Lung (tissue), 12 donors: ENCODE measurements around the gene EIF4A3. TPM values are rescaled to one million over a fixed set of nuclear protein-coding genes. Genes with fewer than 3 reads are reported as not detected.

Experiments
- ATAC-seq: fragments of 200-7000 bp; cut with Tn5 transposase; one replicate; pipeline ENCODE4 v1.9.1; 2020; ENCODE audit warnings: moderate number of reproducible peaks; ENCODE audit not compliant: insufficient read depth, low FRiP score
- DNase-seq, 3 donors: peaks; one replicate each; pipeline ENCODE4 v3.0.0-alpha.2; 2013 to 2017
- H3K27ac ChIP-seq, 2 donors: one replicate each; pipeline ENCODE4 v1.5.1; 2013; ENCODE audit warnings: mild to moderate bottlenecking in 2 of 2, moderate library complexity in 2 of 2, control low read depth in 1 of 2, inconsistent platforms in 1 of 2, low read depth in 1 of 2, low read length in 1 of 2
- H3K27me3 ChIP-seq, 3 donors: one replicate each; pipeline ENCODE4 v1.5.1; 2013; ENCODE audit warnings: low read length in 2 of 3; ENCODE audit not compliant: control insufficient read depth in 3 of 3, insufficient read depth in 3 of 3
- H3K36me3 ChIP-seq, 4 donors: one replicate each; pipeline ENCODE4 v1.5.1; 2013; ENCODE audit warnings: low read length in 4 of 4, mild to moderate bottlenecking in 1 of 4, moderate library complexity in 1 of 4; ENCODE audit not compliant: control insufficient read depth in 4 of 4, insufficient read depth in 4 of 4
- H3K4me1 ChIP-seq, 5 donors: one replicate each; pipeline ENCODE4 v1.5.1; 2013; ENCODE audit warnings: low read length in 5 of 5, mild to moderate bottlenecking in 2 of 5, moderate library complexity in 1 of 5; ENCODE audit not compliant: control insufficient read depth in 5 of 5, insufficient read depth in 5 of 5
- H3K4me3 ChIP-seq: one replicate; pipeline ENCODE4 v1.5.1; 2013; ENCODE audit warnings: mild to moderate bottlenecking, control low read depth, moderate library complexity
- H3K9ac ChIP-seq, 2 donors: one replicate each; pipeline ENCODE4 v1.5.1; 2013; ENCODE audit warnings: low read length in 2 of 2, control low read depth in 1 of 2; ENCODE audit not compliant: insufficient read depth in 1 of 2
- H3K9me3 ChIP-seq, 4 donors: one replicate each; pipeline ENCODE4 v1.5.1; 2013; ENCODE audit warnings: low read length in 3 of 4, mild to moderate bottlenecking in 1 of 4, moderate library complexity in 1 of 4; ENCODE audit not compliant: control insufficient read depth in 4 of 4, insufficient read depth in 3 of 4
- WGBS, 2 donors: extraction: QIAGEN DNeasy Blood & Tissue Kit; methylation state at CpG; one replicate each; pipeline ENCODE4 v1.1.7; 2013; 5-methylcytosine and 5-hydroxymethylcytosine counted together
- polyA plus RNA-seq, 2 donors: library from polyadenylated mRNA; stranded (reverse); fragments of 200-250 nt; gene quantifications; one replicate each; pipeline ENCODE4 v1.2.1, GENCODE V29; 2013
- total RNA-seq, 2 donors: library from RNA; depleted of rRNA in 1 of 2; stranded (reverse); fragments of >200 nt in 1 of 2; gene quantifications; one replicate each; pipeline ENCODE4 v1.2.1, GENCODE V29; 2014 to 2021
- TF ChIP-seq, protein P1 (sequence below): IDR thresholded peaks from 2 replicates; pipeline ENCODE4 v1.5.1; 2012; ENCODE audit warnings: mild to moderate bottlenecking; ENCODE audit errors: control extremely low read depth, extremely low read depth
- donor health status: control.
- donor health status: control.
- donor health status: Bipolar disorder and iron deficiency.
- donor health status: healthy.
- donor health status: DM: yes; HTN: yes; CAD: no.

Gene EIF4A3
- total and polyA plus RNA-seq, 4 donors = 37.4 to 112 (median 62.4) TPM

DNA sequence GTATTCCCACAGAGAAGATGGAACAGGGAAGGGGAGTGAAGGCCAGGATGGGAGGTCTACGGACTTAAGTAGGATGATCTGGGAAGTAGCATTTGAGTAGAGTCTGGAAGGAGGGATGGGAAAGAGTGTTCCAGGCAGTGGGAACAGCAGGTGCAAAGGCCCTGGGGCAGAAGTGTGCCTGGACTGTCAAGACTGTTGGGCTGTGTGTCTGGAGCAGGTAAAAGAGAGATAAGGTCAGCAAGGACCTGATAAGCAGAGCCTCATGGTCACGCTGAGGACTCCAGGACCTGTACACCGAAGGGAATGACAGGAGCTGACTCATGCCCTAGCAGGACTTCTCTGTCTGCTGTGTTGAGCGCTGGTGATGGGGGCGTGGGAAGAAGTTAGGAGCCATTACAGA, 22.2 kb upstream of the EIF4A3 start:
- whole genome bisulfite sequencing, 2 donors = 94 to 98% methylated on average over 5 of the region's 5 CpGs
- H3K36me3 ChIP-seq = no peaks in the 10 kb centered on the region
- no peak overlapping the region for H3K4me3 ChIP-seq
- H3K27me3 ChIP-seq = no peaks in the 10 kb centered on the region
- H3K9me3 ChIP-seq = peaks cover 0 to 3% (median 0%) of the 10 kb centered on the region in 4 donors
- DNase-seq = no peak
- ATAC-seq = no peak
- peaks cover 0 to 5% (median 0%) of the 10 kb centered on the region in 5 donors for H3K4me1 ChIP-seq
- TF ChIP-seq, protein P1, sequence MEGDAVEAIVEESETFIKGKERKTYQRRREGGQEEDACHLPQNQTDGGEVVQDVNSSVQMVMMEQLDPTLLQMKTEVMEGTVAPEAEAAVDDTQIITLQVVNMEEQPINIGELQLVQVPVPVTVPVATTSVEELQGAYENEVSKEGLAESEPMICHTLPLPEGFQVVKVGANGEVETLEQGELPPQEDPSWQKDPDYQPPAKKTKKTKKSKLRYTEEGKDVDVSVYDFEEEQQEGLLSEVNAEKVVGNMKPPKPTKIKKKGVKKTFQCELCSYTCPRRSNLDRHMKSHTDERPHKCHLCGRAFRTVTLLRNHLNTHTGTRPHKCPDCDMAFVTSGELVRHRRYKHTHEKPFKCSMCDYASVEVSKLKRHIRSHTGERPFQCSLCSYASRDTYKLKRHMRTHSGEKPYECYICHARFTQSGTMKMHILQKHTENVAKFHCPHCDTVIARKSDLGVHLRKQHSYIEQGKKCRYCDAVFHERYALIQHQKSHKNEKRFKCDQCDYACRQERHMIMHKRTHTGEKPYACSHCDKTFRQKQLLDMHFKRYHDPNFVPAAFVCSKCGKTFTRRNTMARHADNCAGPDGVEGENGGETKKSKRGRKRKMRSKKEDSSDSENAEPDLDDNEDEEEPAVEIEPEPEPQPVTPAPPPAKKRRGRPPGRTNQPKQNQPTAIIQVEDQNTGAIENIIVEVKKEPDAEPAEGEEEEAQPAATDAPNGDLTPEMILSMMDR = no peak
- no peak overlapping the region for H3K9ac ChIP-seq
- no peak overlapping the region for H3K27ac ChIP-seq

DNA sequence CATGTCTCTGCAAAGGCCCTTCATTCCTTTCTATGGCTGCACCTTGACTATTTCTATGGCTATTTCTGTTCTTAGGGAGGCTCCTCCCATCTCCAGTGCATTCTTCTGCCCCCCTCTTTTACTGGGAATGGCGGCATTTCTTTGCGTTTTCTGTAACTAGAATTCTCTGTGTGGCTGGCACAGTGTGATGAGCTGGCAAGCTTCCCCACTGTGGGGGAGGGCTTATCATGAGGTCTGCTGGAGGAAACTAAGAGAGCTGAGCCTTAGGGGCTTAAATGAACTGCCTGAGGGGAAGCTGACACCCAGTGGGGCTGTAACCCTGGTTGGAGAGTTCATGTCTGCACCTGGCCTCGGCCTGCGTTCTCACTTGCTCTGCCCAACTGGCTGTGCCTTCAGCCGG, 21.4 kb upstream of the EIF4A3 start:
- Histone ChIP-seq H3K9ac (no peak overlapping the region), H3K9me3 (peaks cover 0 to 3% (median 0%) of the 10 kb centered on the region in 4 donors), H3K4me3 (no peak overlapping the region), H3K4me1 (peaks cover 0 to 5% (median 0%) of the 10 kb centered on the region in 5 donors), H3K36me3 (no peaks in the 10 kb centered on the region), H3K27ac (no peak overlapping the region), H3K27me3 (no peaks in the 10 kb centered on the region)
- TF ChIP-seq, protein P1 = no peak
- ATAC-seq = no peak
- 69 to 91% methylated on average over 5 of the region's 5 CpGs for WGBS, 2 donors
- peak in 2 of 3 donors; percentile 44 to 54 for DNase-seq

DNA sequence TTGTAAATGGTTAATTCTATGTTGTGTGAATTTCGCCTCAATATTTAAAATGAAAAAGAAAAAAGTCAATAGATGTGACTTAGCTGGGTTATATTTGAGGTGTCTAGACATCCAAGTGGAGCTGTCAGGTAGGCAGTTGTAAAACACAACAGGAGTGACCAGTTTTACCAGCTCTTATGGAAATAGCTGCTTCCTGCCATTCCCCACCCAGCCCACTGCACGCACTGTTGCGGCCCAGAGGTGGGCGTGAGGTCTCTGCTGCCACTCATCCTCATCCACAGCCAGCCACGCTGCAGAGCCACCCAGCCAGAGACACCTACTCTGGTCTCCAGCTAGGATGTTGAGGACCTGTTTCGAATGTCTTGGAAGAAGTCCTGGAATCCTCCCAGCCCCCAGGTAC, 19.5 kb upstream of the EIF4A3 start:
- no peak overlapping the region for H3K9ac ChIP-seq
- peaks cover 0 to 3% (median 0%) of the 10 kb centered on the region in 4 donors for H3K9me3 ChIP-seq
- no peak overlapping the region for H3K4me3 ChIP-seq
- H3K27ac ChIP-seq = no peak overlapping the region
- no peaks in the 10 kb centered on the region for H3K36me3 ChIP-seq
- TF ChIP-seq, protein P1 = no peak
- DNase-seq (peak; percentile 26 to 49 (median 30)), ATAC-seq (no peak)
- H3K27me3 ChIP-seq = no peaks in the 10 kb centered on the region
- H3K4me1 ChIP-seq = peaks cover 0 to 5% (median 0%) of the 10 kb centered on the region in 5 donors
- 81 to 89% methylated on average over 6 of the region's 6 CpGs for WGBS, 2 donors

DNA sequence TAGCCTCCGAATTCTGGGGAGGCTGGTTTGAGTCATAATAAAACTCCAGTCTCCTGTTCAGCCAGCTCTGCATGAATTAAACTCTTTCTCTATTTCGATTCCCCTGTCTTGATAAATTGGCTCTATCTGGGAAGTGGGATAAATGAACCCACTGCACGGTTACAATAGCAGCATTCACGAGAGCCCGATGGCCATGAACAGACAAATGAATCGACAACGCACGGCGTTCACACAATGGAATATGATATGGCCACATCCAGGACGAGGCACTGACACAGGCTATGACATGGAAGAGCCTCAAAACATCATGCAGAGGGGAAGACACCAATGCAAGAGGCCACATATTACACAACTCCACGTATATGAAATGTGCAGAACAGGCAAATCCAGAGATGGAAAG, 17.3 kb upstream of the EIF4A3 start:
- TF ChIP-seq, protein P1 = no peak
- Histone ChIP-seq H3K36me3 (no peaks in the 10 kb centered on the region), H3K9ac (no peak overlapping the region), H3K9me3 (peaks cover 0 to 3% (median 0%) of the 10 kb centered on the region in 4 donors), H3K27me3 (no peaks in the 10 kb centered on the region), H3K27ac (no peak overlapping the region), H3K4me3 (no peak overlapping the region), H3K4me1 (peaks cover 0 to 5% (median 0%) of the 10 kb centered on the region in 5 donors)
- DNase-seq = no peak
- no peak for ATAC-seq
- WGBS, 2 donors = 77 to 80% methylated on average over 11 of the region's 11 CpGs
